SKM-1 treated with dmso at 0.1 percent for 144 hours (cell line): ENCODE results near the gene CUL4B.
"Not testable (repeated sequence)": the region's sequence is repeated elsewhere in the genome, so short reads cannot be mapped to it uniquely, and the experiment has no call there.

Experiments
- DNase-seq: peaks from one replicate; lab custom pipeline; 2025; ENCODE audit not compliant: unreplicated experiment; lab: John Stamatoyannopoulos, UW

Gene CUL4B

DNA sequence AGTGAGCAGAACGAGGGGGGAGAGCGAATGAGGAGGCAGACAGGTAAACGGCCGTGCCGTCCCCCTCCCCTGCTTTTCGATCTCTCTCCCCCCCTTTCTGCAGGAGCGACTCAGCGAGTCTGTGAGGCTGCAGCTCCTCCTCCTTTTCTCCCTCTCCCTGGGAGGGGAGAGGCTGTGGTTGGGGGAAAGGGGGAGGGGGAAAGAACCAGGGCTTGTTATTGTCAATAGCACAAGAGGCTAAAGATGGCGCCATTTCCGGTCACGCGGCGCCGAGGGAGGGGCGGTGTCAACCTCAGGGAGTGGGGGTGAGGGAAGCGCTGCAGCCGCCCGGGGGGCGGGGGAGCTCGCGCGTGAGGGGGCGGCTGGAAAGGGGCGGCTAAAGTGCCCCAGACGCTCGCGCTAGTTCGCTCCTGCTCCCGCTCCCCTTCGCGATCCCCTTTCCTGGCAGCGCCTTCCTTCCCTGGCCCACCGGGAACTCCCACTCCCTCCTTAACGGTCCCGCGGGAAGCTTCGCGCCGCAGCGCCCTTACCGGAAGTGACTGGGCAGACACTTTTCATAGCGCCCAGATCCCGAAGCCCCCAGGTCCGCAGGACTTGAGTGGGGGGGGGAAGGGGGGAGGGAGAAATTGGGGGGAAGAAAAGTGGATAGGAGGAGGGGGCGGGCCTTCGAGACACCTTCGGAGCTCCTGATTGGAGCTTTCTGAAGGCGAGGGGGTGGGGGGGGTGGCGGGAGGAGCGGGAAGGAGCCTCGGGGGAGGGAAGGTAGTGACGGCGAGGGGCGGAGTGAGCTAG lies at the start of gene CUL4B:
CUL4B (minus strand) TSS at position 121 of the 792 bp plus-strand sequence. CDS start 324 bp downstream, outside the sequence.
- DNase-seq = peak; percentile 62

DNA sequence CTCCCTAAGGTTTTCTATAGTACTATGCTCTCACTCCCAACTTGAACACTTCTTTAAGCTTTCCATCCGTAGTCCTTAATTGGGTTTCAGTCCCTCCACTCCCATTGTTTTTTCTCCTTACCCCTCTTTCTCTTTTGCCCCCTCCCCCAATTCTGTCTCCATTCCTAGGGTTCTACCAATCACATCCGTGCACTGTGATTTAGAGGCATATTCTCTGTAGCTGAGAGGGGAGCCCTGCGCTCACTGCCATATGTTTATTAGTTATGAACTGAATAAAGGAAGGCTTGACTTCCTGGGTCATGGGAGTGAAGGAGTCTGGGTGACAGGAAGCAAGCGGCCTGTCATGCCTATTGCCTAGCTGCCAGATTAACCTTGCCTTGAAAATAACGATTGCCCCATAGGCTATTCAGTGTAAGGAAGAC lies 43.6 kb upstream of the CUL4B start:
- peak; percentile 8 for DNase-seq

DNA sequence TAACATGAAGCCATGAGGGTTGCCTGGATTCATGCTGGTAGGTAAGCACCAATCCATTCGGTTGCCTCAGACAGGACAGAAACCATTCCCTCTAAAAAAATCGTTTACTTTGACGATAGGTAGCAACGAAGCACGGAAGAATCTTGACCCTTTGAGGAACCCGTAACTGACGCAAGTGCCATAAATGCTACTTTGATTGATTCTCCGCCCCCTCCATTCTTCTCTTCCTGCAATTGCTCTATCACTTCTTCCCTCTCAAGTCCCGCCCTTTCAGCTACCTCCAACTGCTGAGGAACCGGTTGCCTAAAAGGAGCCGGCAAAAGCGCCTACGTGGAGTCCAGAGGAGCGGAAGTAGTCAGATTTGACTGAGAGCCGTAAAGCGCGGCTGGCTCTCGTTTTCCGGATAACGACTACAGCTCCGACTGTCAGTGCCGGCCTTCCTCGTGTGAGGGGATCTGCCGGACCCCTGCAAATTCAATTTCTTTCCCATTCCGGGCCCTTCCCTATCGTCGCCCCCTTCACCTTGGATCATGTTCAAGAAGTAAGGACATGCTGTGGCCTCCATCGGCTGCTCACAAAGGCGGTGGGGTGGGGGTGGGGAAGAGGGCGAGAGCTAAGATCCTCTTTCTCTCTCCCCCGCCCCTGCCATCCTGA lies 43.1 kb upstream of the CUL4B start, which contains the start of gene MCTS1:
MCTS1 (plus strand) TSS at position 395 of the 654 bp plus-strand sequence; CDS start at position 531, 136 bp downstream.
- DNase-seq = peak; percentile 84

DNA sequence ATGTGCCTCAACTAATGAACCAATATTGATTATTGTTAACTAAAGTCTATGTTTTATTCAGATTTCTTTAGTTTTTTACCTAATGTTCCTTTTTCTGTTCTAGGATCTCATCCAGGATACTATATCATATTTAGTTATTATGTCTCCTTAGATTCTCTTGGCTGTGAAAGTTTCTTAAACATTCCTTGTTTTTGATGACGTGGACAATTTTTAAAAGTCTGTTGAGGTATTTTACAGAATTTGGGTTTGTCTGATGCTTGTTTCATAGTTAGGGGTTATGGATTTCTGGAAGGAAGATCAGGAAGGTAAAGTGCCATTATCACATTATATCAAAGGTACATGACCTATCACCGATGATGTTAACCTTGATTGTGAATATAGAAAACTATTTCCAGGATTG lies 24.9 kb upstream of the CUL4B start:
- no peak for DNase-seq

DNA sequence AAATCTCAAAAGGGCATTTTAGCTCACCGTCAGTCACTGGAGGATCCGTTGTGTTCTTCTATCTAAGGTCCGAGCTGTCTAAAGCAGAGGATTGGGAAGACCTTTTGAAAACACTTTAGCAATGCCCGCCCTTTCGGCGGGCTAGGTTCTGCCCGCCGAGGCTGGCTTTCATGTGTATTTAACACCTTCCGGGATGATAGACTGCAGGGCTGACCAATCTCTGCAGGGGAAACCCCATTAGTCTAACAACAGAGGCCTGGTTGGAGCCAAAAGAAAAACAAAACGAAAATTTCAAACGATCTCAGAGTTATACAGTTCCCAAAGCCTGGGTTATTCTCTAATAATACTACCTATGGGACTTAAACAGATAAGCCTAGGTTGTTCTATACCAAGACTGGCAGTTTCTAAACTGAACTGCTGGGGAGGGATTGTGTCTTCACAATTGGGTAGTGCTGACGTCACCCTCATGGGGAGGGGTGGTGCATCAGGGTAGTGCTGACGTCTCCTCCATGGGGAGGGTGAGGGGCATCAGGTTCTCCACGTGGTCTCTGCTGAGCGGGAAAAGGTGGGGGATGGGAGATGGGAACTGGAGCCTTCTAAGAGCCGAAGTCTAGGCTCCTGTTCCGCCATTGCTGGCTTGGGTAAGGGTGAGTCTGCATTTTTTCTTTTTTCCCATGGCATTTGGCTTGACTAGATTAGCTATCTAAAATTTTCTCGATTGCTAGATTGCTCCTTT lies 14.8 kb upstream of the CUL4B start:
- DNase-seq = no peak

DNA sequence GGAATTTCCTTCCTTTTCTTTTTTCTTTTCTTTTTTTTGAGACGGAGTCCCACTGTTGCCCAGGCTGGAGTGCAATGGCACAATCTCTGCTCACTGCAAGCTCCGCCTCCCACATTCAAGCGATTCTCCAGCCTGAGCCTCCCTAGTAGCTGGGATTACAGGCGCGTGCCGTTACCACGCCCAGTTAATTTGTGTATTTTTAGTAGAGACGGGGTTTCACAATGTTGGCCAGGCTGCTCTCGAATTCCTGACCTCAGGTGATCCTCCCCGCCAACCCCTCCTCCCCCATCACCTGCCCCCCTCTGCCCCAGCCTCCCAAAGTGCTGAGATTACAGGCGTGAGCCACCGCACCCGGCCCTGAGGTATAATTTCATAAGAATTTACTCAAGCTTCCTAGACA lies 13.0 kb upstream of the CUL4B start:
- DNase-seq = not testable (repeated sequence)

DNA sequence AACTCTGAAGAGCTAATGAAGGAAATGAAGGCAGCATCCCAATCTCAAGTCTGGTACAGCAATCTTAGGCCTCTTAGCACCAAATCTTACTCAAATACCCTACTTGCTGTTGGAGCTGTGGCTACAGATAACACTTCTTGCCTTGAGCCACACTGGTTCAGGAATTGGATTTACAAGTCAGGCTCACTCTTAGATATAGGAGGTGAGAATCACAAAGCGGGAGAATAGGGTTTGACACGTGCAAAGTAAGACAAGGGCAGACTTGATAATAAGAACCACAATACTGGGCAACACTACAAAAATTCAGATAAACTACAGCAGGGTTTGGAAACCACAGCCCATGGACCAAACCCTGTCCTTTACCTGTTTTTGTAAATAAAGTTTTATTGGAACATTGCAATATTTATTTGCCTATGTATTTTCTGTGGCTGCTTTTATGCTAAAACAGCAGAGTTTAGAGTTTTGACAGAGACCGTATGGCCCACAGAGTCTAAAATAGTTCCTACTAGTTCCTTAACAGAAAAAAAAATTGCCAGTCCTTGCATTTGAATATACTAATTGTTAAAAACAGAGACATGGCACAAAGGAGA lies 9.3 kb upstream of the CUL4B start:
- no peak for DNase-seq

DNA sequence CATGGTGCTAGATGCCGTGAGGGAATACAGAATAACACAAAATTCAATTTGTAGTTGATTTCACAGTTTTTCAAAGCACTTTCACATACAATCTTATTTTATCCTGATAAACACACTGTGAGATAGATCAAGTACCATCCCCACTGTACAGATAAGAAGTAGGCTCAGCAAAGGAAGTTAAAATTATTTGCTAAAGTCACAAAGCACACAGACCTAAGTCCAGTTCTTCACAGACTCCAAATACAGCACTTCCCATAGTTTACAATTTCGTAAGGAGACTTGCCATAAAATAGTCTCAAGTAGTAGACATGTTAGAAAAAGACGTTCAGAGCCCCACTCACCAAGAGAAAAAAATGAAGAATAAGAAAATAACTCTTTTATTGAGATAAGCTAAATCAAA lies 7.8 kb upstream of the CUL4B start:
- DNase-seq = no peak

DNA sequence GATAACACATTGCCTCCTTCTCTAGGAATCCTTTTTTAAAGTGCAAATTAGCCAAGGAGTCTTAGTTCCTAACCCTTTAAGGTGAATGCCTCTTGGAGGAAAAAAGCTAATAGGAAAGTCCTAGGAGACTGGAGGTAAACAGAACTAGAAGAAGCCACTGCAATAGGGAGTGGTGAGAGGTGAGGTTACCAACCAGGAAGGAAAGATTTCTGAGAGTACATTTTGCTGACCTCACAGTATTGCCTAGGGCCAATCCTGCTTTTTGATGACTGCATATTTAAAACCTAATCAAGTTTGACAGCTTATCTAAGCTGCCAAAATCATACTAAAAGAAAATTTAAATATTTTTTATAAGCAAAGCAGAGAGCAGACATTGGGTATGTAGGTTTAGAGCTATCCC lies 7.3 kb upstream of the CUL4B start:
- DNase-seq = no peak

DNA sequence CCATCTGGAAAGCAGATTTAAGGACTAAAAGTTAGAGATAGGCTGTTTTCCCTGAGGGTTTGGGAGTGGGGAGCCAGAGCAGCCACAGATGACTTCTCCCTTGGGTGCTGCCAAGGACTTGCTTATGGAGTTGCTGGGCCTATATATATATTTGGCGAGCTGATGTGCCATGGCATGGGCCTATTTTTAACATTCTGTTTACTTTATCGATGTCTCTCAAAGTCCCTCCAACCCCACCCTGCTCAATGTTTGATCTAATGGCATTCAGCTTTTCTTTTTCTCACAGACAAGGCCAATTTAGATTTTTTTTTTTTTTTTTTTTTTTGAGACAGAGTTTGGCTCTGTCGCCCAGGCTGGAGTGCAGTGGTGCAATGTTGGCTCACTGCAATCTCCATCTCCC lies 6.1 kb upstream of the CUL4B start:
- no peak for DNase-seq

DNA sequence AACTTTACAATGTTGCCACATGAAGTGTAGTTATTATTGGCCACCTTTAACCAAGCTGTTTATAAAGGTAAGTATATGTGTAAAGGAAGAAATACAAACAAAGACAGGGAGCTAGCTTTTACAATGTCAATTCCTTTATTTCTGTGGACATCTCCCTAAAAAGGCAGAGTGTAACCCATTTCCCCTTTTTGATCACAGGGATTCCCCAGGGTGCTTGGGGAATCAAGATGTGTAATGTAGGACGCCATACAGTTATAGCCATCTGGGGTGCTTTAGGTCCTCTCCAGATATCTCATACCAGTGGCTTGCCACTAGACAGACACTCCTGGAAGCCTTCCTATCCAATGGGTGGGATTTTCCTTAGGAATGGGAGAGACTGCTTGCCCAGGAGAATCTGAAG lies 4.2 kb upstream of the CUL4B start:
- no peak for DNase-seq

DNA sequence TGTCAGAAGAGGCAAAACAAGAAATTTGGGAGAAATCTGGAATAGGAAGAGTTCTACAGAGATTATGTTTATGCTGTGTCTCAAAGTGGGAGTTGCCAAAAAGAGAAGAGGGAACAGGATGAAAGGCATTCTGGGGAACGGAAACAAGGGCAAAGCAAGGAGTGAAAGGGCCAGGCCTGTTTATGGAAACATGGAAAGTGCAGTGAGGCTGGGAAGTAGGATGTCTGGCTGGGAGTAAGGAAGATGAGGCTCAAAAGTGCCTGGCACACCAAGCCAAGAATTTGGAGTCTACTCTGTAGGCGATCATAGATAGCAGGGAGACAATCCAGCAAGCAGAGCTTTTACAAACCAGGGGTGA lies 1.8 kb upstream of the CUL4B start:
- DNase-seq = no peak

DNA sequence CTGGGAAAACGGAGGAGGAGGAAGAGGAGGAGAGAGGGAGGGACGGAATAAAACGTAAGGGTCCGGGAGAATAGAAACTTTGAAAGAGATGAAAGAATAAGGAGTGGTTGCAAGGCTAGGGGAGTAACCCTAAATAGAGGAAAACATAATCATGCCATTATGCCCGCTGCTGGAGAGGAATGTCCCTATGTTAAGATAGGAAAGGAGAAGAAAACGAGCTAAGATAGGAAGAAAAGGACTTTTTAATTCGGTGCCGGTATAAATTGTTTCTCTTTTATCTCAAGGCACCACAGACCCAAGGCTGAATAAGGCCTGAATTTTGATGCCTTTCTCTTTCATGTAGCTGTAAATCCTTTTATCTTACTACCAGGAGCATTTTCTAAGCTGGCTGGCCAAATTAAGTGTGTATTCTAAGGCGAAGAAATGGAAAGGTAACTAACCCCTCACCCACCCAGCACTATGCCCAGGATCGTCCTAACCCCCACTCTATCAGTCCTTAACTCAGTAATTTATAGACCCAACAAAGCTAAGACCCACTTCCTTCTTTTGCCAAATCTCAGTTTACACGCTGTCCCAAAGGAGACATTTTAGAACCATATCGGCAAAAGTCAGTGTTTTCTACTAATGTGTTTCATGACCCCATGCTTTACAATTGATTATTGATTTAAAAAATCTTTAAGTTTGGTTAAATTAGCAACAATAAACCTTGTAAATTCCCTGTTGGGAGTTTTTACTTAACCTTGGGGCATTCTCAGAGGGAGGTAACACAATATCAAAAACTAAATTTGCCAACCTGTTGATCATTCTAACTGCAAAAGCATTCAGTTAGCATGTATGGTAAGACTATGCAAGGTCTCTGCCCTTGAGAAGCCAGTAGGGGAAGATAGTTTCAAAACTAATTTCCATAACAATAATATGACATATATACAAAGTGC lies 1.1 kb upstream of the CUL4B start:
- DNase-seq = no peak

DNA sequence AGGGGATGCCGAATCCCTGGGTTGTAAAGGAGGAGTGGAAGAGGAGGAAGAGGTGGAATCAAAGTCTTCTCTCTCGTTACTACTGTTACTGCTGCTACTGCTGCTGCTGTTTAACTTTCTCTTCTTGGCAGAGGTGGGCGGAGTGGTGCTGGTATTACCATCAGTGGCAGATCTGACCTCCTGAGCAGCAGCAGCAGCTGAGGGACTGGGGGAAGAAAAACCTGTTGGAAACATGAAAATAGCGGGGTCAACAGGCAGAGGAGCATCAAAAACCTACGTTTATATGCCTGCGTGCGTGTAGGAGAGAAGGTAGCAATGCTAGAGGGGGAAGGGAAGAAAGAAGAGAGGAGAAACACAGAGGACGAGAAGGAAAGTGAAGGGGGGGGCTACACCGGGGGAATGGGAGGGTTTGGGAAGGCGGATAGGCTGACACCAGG lies 339 bp downstream of the CUL4B start:
- DNase-seq = no peak

DNA sequence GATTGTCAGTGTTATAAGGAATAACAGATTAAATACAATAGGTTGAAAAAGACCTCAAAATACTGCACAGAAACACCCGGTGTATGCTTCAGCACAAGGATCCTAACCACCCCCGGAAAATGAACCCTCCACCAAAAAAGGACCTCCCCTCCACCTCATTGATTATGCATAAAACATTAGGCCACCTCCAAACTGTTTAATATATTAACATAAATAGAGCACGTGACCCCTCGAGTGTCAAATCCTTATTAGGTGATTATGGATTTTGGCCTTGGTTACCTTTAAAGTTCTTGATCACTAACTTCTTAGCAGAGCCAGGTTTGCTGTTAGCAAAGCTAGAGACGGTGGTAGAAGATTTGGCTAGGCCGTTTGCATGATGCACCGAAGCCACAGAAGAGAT lies 958 bp downstream of the CUL4B start:
- no peak for DNase-seq

DNA sequence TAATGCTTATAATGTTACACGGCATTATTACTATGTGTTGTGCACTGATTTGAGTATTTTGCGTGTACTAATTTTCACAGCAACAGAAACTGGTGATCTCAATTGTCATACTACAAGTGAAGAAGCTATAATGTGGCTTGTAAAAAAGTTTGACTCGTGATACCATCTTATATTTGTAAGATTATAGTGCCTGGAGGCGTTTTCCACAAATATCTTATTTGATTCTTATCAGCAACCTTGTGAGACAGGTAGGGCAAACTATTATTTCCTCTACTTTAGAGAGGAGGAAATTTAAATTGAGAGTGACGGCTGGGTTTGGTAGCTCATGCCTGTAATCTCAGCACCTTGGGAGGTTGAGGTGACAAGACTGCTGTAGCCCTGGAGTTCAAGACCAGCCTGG lies 4.5 kb downstream of the CUL4B start:
- no peak for DNase-seq

DNA sequence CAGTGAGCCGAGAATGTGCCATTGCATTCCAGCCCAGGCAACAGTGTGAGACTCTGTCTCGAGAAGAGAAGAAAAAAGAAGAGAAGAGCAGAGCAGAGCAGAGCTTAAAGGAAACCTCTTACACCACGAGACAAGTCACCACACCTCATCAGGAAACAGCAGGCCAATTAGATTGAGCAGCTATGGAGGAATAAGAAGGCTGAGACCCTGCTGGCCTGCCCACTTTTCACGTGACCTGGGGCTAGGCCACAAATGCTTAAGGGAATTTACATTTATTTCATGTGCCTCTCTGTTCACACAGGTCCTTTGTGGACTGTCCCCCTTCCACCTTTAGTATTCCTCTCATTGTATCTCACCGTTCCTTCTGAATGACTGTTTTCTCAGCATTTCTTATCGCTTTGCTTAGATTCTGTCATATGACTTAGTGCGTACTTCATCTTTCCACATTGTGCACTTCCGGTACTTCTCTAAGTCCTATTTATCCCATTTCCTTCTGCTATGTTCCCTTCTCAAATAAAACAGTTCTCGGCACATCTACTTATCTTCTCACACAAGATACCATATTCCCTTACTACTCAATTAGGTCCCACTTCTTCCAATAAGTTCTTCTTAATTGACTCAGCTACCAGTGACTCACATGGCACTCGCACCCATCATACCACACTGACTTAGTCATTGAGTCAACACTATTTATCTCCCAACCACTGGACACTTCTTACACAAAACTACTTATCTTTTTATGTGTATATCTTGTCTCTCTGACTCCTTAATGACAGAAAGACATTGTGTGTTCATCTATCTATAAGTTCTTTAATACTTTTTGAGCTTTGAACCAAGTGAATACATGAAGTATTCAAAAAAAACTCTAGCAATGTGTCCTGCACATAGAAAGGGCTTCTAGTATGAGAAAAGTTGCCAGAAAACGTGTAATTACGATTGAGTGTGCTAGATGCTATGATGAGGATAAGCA lies 11.0 kb downstream of the CUL4B start:
- no peak for DNase-seq

DNA sequence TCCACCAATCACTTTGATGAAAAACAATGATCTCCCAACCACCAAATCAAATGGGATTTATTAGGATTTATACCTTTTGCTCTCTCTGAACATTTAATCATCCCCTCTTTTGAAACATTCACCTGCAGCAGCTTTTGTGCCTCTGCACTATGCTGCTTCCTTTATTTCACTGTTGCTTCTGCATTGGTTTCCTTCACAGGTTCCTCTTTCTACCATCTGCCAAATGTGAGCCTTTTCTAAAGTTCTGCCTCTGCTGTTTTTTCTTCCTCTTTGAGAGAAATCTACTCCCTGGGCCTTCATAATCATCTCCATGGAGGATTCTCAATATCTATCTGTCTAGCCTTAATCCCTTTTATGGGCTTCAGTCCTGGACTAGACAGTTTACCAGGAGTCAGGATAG lies 24.7 kb downstream of the CUL4B start:
- peak; percentile 44 for DNase-seq
